ENCODE measurements around the gene CNEP1R1.

CNEP1R1 gene

GRCh38 chr16:50067290-50067853 lies 42.3 kb downstream of the CNEP1R1 start:
- peak overlapping the region; percentile 4 for H3K4me3 ChIP-seq (ENCODE audit: low read length)
- peak; percentile 73 for TF ChIP-seq CTCF (conservative IDR thresholded peaks at IDR 0.05; ENCODE audit: low read depth, low read length)
- DNase-seq (ENCODE audit: low read depth), result peak; percentile 20

GRCh38 chr16:50068550-50068949 lies 43.5 kb downstream of the CNEP1R1 start:
- no peak for TF ChIP-seq CTCF (conservative IDR thresholded peaks at IDR 0.05; ENCODE audit: low read depth, low read length)
- H3K4me3 ChIP-seq (ENCODE audit: low read length), result no peak overlapping the region
- no peak for DNase-seq (ENCODE audit: low read depth)

- DNase-seq (ENCODE audit: low read depth), result no peak
- TF ChIP-seq CTCF (conservative IDR thresholded peaks at IDR 0.05; ENCODE audit: low read depth, low read length), result no peak
- H3K4me3 ChIP-seq (ENCODE audit: low read length), result no peak overlapping the region
Measured at GRCh38 chr16:50069060-50069459, 44.0 kb downstream of the CNEP1R1 start.

GRCh38 chr16:50071075-50071671 lies 46.1 kb downstream of the CNEP1R1 start:
- no peak for TF ChIP-seq CTCF (conservative IDR thresholded peaks at IDR 0.05; ENCODE audit: low read depth, low read length)
- no peak overlapping the region for H3K4me3 ChIP-seq (ENCODE audit: low read length)
- DNase-seq (ENCODE audit: low read depth), result no peak

GRCh38 chr16:50072730-50073129 lies 47.7 kb downstream of the CNEP1R1 start:
- DNase-seq (ENCODE audit: low read depth), result no peak
- H3K4me3 ChIP-seq (ENCODE audit: low read length), result no peak overlapping the region
- no peak for TF ChIP-seq CTCF (conservative IDR thresholded peaks at IDR 0.05; ENCODE audit: low read depth, low read length)

GRCh38 chr16:50079397-50080140 lies 54.5 kb downstream of the CNEP1R1 start:
- TF ChIP-seq CTCF (conservative IDR thresholded peaks at IDR 0.05; ENCODE audit: low read depth, low read length), result no peak
- DNase-seq (ENCODE audit: low read depth), result no peak
- H3K4me3 ChIP-seq (ENCODE audit: low read length), result no peak overlapping the region

Data from retinal pigment epithelial cell (primary cell).